MM.1S (cell line): ENCODE data around the gene SPATA13.

ENCODE experiments used
- EZH2 ChIP-seq: fragments of 300-600 bp; sonication (generic); optimal IDR thresholded peaks from 2 replicates; pipeline ENCODE3; 2017; ENCODE audit warnings: low read depth, mild to moderate bottlenecking, antibody characterized with exemption, low read length, mixed read lengths
- EZH2phosphoT487 ChIP-seq: fragments of 300-600 bp; sonication (generic); IDR thresholded peaks from 2 replicates; pipeline ENCODE4 v1.6.1; 2018; ENCODE audit warnings: antibody characterized with exemption, low read length
- TF ChIP-seq, protein P1 (sequence below): fragments of 300-600 bp; sonication (generic); IDR thresholded peaks from 2 replicates; pipeline ENCODE4 v1.5.1; 2016; ENCODE audit warnings: antibody characterized with exemption, low read length, mixed read lengths

DNA sequence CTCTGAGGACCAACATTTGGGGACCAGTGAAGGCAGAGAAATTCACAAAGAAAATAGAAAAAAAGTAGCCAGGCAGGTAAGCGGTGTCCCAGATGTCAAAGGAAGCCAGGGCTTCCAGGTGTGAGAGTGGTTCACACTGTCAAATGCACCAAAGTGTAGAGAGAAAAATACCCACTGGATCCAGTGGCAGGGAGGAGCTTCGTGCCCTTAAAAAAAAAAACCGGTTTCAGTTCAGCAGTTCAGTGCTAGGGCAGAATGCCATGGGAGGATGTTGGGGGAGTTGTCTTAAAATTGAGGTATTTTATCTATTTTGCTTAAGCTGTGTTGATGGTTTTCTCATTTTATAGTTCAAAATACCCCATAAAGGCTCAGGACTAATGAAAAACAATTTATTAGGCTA, 101.0 kb downstream of the SPATA13 start:
- TF ChIP-seq, protein P1, sequence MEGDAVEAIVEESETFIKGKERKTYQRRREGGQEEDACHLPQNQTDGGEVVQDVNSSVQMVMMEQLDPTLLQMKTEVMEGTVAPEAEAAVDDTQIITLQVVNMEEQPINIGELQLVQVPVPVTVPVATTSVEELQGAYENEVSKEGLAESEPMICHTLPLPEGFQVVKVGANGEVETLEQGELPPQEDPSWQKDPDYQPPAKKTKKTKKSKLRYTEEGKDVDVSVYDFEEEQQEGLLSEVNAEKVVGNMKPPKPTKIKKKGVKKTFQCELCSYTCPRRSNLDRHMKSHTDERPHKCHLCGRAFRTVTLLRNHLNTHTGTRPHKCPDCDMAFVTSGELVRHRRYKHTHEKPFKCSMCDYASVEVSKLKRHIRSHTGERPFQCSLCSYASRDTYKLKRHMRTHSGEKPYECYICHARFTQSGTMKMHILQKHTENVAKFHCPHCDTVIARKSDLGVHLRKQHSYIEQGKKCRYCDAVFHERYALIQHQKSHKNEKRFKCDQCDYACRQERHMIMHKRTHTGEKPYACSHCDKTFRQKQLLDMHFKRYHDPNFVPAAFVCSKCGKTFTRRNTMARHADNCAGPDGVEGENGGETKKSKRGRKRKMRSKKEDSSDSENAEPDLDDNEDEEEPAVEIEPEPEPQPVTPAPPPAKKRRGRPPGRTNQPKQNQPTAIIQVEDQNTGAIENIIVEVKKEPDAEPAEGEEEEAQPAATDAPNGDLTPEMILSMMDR, result no peak
- no peak for TF ChIP-seq EZH2
- TF ChIP-seq EZH2phosphoT487, result no peak
